SK-N-SH (cell line): ENCODE results near the gene SLC10A1.

ENCODE experiments used
- CHD2 ChIP-seq: fragments of 150-350 bp; IDR thresholded peaks from 2 replicates; pipeline ENCODE4 v1.6.1; 2018; ENCODE audit warnings: low read length; ENCODE audit not compliant: partially characterized antibody
- CTCF ChIP-seq: fragments of 200-600 bp; sonication (generic); IDR thresholded peaks from 2 replicates; pipeline ENCODE4 v1.6.1; 2017; ENCODE audit warnings: antibody characterized with exemption, mild to moderate bottlenecking, moderate library complexity
- EZH2phosphoT487 ChIP-seq: fragments of 200-600 bp; sonication (generic); IDR thresholded peaks from 2 replicates; pipeline ENCODE4 v1.6.1; 2017; ENCODE audit warnings: low read depth, mixed run types, mild to moderate bottlenecking, antibody characterized with exemption, moderate library complexity, borderline replicate concordance
- FOXM1 ChIP-seq: IDR thresholded peaks from 2 replicates; pipeline ENCODE4 v1.4.0; 2012; ENCODE audit warnings: low read depth, mild to moderate bottlenecking
- MXI1 ChIP-seq: IDR thresholded peaks from 2 replicates; pipeline ENCODE4 v1.6.1; 2012; ENCODE audit warnings: mild to moderate bottlenecking, low read depth, low read length, improper control_type of control experiment
- NRF1 ChIP-seq: IDR thresholded peaks from 2 replicates; pipeline ENCODE4 v1.6.1; 2012; ENCODE audit warnings: low read depth, mild to moderate bottlenecking, low read length
- PBX3 ChIP-seq: IDR thresholded peaks from 2 replicates; pipeline ENCODE4; 2012
- RAD21 ChIP-seq: IDR thresholded peaks from 2 replicates; pipeline ENCODE4 v1.6.1; 2012; ENCODE audit warnings: mild to moderate bottlenecking, low read length
- REST ChIP-seq: IDR thresholded peaks from 2 replicates; pipeline ENCODE4 v1.6.1; 2012; ENCODE audit warnings: mild to moderate bottlenecking, low read depth, low read length, moderate library complexity
- RFX5 ChIP-seq: IDR thresholded peaks from 2 replicates; pipeline ENCODE4 v1.6.1; 2012; ENCODE audit warnings: mild to moderate bottlenecking, improper control_type of control experiment, low read length
- RXRA ChIP-seq: IDR thresholded peaks from 2 replicates; pipeline ENCODE4 v1.4.0; 2012; ENCODE audit warnings: low read depth, mild to moderate bottlenecking, borderline replicate concordance
- TAF1 ChIP-seq: IDR thresholded peaks from 2 replicates; pipeline ENCODE4 v1.6.1; 2012; ENCODE audit warnings: low read depth, mild to moderate bottlenecking, low read length, moderate library complexity, borderline replicate concordance
- USF1 ChIP-seq: IDR thresholded peaks from 2 replicates; pipeline ENCODE4 v1.4.0; 2012; ENCODE audit warnings: low read depth, borderline replicate concordance
- YY1 ChIP-seq: IDR thresholded peaks from 2 replicates; pipeline ENCODE4 v1.4.0; 2012; ENCODE audit warnings: low read depth, mild to moderate bottlenecking

GRCh38 chr14:69752773-69753172 lies 44.3 kb downstream of the SLC10A1 start:
- TF ChIP-seq NRF1 (no peak), CTCF (no peak), REST (no peak), FOXM1 (no peak), YY1 (no peak), PBX3 (no peak), RAD21 (no peak), TAF1 (no peak), CHD2 (no peak), RXRA (no peak), MXI1 (no peak), USF1 (no peak), EZH2phosphoT487 (no peak), RFX5 (no peak)
